Loucy (cell line): ENCODE data around the gene KIAA0753.

Source experiments
- CTCF ChIP-seq: fragments of 200-600 bp; sonication (generic); conservative IDR thresholded peaks from 2 replicates; pipeline ENCODE4 v1.5.1; 2014; ENCODE audit warnings: mild to moderate bottlenecking, antibody characterized with exemption, low read length
- EZH2phosphoT487 ChIP-seq: fragments of 200-600 bp; IDR thresholded peaks from 2 replicates; pipeline ENCODE4 v1.6.1; 2018; ENCODE audit warnings: antibody characterized with exemption, mild to moderate bottlenecking, moderate library complexity, borderline replicate concordance

GRCh38 chr17:6596511-6596910, 44.0 kb downstream of the KIAA0753 start:
- TF ChIP-seq CTCF (no peak), EZH2phosphoT487 (no peak)
